OCI-M1 (cell line): ENCODE measurements around the gene PLXNA1.

Source experiments
- DNase-seq: peaks from one replicate; lab custom pipeline; 2025; lab: John Stamatoyannopoulos, UW

The PLXNA1 gene

GRCh38 chr3:127018306-127018828, 35.5 kb downstream of the PLXNA1 start:
- no peak for DNase-seq

GRCh38 chr3:127019449-127019848, 36.5 kb downstream of the PLXNA1 start:
- no peak for DNase-seq

- DNase-seq, result no peak
Measured at GRCh38 chr3:127020543-127020942, 37.6 kb downstream of the PLXNA1 start.

- DNase-seq, result no peak
Measured at GRCh38 chr3:127022849-127023248, 39.9 kb downstream of the PLXNA1 start.

- DNase-seq, result no peak
Measured at GRCh38 chr3:127025456-127025855, 42.5 kb downstream of the PLXNA1 start.

GRCh38 chr3:127026036-127026435, 43.1 kb downstream of the PLXNA1 start:
- DNase-seq, result no peak

GRCh38 chr3:127026661-127027060, 43.7 kb downstream of the PLXNA1 start:
- no peak for DNase-seq

GRCh38 chr3:127027061-127027735, 44.3 kb downstream of the PLXNA1 start:
- DNase-seq, result no peak

- DNase-seq, result no peak
Measured at GRCh38 chr3:127027811-127028548, 45.1 kb downstream of the PLXNA1 start.

GRCh38 chr3:127028781-127029657, 46.1 kb downstream of the PLXNA1 start:
- DNase-seq, result no peak

GRCh38 chr3:127029658-127030507, 47.0 kb downstream of the PLXNA1 start:
- no peak for DNase-seq

GRCh38 chr3:127030508-127031412, 47.8 kb downstream of the PLXNA1 start:
- no peak for DNase-seq

GRCh38 chr3:127031413-127031810, 48.5 kb downstream of the PLXNA1 start:
- no peak for DNase-seq

- DNase-seq, result no peak
Measured at GRCh38 chr3:127031845-127032244, 48.9 kb downstream of the PLXNA1 start.

GRCh38 chr3:127032296-127032990, 49.5 kb downstream of the PLXNA1 start:
- no peak for DNase-seq
